Measurements from ENCODE around the gene POLR2H.

POLR2H gene

DNA sequence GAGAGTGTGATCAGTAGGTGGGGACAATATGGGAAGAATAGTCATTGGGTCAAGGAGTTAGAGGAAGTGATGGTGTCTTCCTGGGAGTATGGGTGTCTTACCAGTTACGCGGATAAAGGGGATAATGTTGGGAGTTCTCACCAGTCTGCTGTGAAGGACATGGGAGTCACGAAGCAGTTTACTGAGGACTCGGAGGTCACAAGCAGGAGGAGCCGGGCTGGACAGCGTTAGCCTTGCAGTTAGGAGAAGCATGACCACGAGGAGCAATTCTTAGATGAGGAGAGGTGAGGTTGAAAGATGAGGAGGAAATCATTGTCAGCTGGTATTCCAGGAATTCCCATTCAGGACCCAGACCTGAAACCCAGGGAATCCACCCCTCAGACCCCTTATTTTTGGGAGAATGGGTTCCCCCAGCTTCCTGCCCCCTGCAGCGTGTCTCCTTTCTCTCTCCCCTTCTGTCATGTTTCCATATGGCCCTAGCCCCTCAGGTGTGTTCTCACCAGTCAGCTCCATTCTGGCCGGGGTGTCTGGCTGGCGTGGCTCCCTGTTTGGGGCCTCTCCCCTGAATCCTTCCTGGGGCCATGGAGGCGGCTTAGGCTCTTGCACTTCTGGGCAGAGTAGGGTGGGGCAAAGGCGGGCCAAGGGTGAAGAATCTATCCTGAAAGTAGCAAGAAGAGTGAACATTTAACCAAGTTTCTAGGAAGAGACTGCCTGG is 14.4 kb downstream of the POLR2H start:
- no peak for DNase-seq

DNA sequence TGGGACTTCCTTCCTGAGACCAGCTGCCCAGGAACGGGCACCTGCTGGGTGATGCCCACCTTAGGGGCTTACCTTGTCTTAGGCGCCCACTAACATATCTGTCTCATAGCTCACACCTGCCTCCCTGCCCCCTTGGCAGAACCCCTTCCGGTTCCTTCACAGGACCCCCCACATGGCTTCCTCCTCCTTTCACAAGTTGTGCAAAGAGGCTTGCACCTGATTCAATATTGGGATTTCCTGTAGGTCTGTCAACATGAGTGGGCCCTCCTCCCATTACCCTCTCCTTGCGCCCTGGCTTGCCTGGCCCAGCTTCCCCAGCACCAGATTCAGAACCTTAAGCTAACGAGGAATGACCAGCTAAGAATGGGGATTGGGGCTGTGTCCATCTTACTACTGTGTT is 15.9 kb downstream of the POLR2H start:
- no peak for DNase-seq

DNA sequence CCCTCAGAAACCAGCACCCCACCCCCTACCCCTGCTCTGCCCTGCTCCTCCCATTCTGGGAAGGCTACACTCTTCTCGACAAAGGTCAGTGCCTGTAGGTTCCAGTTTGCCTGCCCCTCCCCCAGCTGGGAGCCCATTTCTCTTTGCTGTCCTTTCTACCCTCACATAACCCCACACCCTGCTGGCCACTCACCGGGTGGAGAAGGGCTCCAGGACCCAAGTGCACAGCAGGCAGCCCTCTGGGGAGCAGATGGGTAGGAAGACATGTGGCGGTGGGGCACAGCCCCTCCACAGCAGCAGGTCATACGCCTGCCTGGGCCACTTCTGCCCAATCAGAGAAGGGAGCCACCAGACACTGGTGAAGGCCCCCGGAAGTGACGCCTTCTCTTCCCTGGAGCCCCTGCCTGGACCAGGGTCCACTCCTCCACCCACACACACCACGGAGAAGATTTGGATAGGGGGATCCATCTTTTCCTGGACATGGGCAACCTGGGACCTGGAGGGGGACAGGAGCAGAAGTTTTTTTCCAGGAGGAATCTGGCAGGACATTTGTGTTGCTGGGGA is 16.5 kb downstream of the POLR2H start, which contains the start of gene THPO:
TSS of gene THPO (minus strand) at position 326 of the 564 bp plus-strand sequence. CDS start 1,948 bp downstream, outside the sequence.
- no peak for DNase-seq

DNA sequence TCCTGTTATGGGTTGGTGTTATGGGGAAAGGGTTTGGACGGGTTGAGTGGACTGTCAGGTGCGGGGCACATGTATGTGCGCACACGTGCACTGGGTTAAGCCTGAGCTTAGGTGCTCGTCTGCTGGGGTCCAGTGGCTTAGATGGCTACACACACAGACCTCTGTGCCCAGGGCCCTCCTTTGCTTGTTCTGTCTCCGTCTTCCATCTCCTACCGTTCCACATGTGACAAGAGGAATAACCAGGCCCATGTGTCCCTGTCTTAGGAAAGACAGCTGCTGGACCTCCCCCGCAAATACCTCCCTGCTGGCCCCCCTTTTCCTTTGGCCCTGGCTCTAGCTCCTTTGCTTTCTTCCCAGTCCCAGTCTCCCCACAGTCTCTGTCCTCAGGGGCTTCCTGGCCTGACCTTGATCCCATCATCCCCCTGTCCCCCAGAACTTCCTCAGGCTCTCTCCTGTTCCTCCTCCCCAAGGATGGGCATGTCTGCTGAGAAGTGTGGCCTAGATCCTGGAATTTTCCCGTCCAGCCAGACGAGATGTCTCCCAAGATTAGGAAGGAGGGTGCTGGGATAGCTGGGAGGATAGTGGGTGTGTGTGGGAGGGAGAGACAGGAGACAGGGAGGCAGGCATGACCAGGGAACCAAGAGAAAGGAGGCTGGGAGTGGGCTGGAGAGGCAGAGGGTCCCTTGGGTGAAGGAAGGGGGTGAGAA is 17.3 kb downstream of the POLR2H start:
- no peak for DNase-seq

DNA sequence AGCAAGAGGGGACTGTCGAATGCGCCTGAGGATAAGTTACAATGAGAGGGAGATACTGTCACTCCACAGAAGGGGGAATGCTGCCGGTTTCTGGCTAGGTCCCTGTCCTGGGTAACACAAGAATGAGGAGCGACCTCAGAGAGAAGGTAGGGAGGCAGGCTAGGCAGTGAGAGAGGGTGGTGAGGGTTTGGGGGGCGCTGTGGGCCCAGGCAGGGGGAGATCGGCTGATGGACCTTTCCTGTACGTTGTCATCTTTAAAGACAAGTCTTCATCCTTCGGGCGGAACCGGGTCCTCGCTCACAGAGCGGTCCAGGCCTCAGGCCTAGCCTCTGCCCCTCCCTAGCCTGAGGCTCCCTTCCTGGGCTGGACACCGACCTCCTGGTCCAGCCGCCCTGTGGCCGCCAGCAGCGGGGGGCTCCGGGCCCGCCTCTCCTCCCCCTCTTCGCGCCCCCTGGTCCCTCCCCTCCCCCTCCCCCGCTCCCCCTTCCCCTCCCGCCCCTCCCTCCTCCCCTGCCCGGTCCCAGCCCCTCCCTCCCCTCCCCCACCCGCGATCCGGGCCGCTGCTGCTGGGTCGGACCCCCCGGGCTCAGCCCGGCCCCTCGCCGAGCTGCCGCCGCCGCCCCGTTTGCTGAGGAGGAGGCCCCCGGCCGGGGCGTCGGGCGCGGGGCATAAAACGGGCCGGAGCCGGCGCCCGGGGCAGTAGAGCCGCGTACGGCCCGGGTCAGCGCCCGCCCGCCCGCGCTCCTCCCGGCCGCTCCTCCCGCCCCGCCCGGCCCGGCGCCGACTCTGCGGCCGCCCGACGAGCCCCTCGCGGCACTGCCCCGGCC is 18.1 kb downstream of the POLR2H start, which contains the start of gene CHRD:
TSS of gene CHRD (plus strand) at position 697 of the 827 bp plus-strand sequence. CDS start 265 bp downstream, outside the sequence.
- no peak for DNase-seq

DNA sequence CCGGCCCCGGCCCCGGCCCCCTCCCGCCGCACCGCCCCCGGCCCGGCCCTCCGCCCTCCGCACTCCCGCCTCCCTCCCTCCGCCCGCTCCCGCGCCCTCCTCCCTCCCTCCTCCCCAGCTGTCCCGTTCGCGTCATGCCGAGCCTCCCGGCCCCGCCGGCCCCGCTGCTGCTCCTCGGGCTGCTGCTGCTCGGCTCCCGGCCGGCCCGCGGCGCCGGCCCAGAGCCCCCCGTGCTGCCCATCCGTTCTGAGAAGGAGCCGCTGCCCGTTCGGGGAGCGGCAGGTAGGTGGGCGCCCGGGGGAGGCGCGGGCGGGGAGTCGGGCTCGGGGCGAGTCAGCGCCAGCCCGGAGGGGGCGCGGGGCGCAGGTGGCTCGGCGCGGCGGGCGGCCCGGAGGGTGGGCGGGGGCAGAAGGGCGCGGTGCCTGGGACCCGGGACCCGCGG is 18.7 kb downstream of the POLR2H start:
- no peak for DNase-seq

DNA sequence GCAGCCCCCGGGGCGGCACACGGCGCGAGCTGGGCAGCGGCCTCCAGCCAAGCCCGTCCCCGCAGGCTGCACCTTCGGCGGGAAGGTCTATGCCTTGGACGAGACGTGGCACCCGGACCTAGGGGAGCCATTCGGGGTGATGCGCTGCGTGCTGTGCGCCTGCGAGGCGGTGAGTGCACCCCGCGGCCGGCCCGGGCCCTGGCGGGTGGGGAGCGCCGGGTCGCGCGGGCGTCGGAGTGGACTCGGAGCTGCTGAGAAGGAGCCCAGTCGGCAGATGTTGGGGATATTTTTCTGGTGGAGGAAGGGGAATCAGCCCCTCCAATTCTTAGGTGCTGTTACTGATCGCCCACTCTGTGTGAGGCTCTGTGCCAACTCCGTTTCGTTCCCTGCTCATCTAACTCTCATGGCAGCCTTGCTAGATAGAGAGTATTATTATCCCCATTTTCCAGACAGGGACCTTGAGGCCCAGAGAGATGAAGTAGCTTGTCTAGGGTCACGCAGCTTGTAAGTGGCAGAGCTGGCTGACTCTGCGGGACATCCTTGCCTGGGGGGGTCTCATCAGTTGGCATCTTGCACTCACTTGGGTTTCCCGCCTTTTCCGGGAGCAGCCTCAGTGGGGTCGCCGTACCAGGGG is 19.2 kb downstream of the POLR2H start:
- DNase-seq = no peak

DNA sequence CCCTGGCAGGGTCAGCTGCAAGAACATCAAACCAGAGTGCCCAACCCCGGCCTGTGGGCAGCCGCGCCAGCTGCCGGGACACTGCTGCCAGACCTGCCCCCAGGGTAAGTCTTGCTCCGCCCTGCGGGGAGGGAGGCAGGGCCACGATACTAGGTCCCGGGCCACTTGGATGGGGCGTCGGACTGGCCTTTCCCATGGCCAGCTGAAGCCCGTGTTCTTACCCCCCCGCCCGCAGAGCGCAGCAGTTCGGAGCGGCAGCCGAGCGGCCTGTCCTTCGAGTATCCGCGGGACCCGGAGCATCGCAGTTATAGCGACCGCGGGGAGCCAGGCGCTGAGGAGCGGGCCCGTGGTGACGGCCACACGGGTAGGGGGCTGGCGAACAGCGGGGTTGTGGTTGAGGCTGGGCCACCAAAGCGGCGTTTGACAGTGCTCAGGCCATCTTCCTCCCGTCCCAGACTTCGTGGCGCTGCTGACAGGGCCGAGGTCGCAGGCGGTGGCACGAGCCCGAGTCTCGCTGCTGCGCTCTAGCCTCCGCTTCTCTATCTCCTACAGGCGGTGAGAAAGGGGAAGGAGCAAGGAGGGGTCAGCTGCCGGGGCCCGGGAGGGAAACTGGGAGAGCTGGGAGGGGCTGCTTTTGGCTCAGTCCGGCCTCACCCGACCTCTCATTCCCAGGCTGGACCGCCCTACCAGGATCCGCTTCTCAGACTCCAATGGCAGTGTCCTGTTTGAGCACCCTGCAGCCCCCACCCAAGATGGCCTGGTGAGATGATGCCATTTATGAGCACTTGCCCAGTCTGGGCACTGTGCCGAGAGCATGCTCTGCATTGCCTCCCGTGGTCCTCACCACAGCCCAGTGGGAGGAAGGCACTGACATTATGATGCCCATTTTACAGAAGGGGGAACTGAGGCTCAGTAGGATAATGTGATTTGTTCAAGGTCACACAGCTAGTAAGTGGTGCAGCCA is 20.0 kb downstream of the POLR2H start:
- no peak for DNase-seq

DNA sequence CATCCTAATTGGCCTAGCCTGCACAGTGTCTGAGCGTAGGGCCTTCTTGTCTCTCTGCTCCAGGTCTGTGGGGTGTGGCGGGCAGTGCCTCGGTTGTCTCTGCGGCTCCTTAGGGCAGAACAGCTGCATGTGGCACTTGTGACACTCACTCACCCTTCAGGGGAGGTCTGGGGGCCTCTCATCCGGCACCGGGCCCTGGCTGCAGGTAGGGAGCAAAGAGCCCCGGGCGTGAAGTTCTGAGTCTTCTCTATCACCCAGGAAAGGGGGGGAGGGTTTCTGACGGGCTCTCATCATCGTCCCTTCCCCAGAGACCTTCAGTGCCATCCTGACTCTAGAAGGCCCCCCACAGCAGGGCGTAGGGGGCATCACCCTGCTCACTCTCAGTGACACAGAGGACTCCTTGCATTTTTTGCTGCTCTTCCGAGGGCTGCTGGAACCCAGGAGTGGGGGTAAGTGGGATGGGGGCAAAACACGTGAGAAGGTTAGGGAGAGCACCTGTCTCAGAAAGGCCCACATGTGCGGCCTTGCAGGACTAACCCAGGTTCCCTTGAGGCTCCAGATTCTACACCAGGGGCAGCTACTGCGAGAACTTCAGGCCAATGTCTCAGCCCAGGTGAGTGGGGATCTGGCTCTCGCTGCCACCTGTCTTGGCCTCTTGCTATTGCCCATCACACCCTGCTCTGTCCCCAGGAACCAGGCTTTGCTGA is 21.0 kb downstream of the POLR2H start:
- DNase-seq = no peak

DNA sequence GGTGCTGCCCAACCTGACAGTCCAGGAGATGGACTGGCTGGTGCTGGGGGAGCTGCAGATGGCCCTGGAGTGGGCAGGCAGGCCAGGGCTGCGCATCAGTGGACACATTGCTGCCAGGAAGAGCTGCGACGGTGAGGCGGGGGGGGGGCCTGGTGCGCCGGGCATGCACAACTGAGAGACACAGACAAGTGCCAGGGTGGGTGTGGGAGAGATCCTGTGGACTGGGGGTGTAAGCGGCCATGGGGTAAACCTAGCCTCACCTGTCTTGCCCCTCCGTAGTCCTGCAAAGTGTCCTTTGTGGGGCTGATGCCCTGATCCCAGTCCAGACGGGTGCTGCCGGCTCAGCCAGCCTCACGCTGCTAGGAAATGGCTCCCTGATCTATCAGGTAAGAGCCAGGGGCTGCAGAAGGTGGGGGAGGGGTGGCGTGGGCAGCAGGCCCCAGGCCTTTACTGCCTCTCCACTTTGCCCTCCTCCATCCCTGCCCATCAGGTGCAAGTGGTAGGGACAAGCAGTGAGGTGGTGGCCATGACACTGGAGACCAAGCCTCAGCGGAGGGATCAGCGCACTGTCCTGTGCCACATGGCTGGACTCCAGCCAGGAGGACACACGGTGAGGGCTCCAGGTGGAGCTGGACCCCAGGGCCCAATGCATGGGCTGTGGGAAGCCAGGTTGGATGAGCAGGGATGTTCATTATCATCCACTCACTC is 21.7 kb downstream of the POLR2H start:
- DNase-seq = no peak

DNA sequence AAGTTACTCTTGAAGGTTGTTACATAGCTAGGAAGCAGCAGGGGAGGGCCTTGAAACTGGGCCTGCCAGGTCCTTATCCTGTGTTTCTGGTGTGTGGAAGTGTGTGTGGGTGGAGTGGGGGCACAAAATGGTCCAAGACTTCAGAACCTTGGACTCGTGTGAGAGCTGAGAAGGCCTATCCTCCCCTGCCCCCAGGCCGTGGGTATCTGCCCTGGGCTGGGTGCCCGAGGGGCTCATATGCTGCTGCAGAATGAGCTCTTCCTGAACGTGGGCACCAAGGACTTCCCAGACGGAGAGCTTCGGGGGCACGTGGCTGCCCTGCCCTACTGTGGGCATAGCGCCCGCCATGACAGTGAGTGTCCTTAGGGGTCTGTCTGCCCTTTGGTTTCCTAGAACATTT is 22.8 kb downstream of the POLR2H start:
- no peak for DNase-seq

DNA sequence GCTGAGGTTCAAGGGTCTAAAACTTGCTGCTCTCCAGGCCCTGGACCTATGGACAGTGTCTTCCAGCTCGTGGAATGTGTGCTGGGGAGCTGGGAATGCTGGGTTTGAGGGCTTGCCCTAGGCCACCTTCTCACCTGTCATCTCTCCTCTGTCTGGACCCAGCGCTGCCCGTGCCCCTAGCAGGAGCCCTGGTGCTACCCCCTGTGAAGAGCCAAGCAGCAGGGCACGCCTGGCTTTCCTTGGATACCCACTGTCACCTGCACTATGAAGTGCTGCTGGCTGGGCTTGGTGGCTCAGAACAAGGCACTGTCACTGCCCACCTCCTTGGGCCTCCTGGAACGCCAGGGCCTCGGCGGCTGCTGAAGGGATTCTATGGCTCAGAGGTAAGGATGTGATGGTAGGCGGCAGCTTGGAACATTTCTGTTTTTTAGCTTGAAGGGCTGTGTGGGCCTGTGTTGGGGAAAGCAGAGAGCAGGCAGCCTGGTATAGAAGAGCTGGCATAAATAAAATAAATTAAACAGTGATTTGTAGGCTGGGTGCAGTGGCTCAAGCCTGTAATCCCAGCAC is 23.4 kb downstream of the POLR2H start:
- no peak for DNase-seq

DNA sequence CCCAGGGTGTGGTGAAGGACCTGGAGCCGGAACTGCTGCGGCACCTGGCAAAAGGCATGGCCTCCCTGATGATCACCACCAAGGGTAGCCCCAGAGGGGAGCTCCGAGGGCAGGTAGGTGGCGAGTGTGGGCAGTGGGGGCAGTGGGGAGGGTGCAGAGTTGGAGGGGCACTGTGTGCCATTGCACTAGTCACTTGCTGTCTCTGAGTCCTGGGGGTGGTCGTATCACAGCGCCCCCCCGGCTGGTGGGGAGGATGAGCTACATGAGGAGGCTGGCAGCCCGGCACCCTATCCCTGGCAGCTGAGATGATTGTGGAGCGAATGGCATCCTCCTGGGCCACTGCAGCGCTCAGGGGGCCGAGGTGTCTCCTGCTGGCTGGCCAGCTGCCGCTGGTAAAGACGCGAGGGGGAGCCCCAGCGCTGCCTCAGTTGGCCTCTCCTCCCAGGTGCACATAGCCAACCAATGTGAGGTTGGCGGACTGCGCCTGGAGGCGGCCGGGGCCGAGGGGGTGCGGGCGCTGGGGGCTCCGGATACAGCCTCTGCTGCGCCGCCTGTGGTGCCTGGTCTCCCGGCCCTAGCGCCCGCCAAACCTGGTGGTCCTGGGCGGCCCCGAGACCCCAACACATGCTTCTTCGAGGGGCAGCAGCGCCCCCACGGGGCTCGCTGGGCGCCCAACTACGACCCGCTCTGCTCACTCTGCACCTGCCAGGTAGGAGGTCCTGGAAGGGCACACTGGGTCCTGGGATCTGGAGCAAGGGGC is 24.7 kb downstream of the POLR2H start:
- no peak for DNase-seq

DNA sequence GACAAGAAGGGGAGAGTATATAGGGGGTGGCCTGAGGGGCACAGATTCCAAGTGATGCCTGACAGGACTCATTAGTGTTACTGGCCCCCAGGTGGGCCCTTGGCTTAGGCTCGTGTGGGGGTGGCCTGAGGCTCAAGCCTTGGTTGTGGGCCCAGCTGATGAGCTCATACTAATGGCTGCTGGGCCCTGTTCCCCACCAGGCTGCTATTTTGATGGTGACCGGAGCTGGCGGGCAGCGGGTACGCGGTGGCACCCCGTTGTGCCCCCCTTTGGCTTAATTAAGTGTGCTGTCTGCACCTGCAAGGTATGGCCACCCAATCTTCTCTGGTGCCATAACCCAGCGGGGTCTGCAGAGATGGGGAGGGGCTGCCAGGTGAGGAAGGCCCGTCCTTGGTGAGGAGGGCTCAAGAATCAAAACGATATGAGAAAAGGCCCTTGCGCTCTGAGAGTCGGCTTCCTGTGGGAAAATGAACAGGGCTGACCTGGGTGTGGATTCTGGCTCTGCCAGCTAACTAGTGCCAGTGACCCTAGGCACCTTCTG is 25.7 kb downstream of the POLR2H start:
- no peak for DNase-seq

DNA sequence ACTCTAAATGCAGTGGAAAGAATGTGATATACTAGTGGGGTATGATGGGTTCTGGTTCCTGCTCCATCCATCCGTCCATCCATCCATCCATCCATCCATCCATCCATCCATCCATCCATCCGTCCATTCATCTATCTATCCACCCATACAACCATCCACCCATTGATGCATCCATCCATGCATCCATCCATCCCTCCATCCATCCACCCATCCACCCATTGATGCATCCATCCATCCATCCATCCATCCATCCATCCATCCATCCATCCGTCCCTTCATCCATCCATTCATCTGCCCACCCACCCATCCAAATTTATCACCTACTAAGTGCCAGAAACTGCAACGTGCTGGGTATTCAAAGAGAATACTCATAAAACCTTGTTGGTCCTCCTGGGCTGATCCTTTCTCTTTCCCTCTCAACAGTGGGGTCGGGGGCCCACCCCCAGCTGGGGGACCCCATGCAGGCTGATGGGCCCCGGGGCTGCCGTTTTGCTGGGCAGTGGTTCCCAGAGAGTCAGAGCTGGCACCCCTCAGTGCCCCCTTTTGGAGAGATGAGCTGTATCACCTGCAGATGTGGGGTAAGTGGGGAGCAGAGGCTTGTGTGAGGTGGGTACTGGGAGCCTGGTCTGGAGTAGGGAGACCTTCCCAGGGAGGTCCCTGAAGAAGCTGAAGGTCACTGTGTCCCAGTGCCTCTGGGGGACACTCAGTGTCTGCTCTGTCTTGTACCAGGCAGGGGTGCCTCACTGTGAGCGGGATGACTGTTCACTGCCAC is 26.8 kb downstream of the POLR2H start:
- DNase-seq = no peak

DNA sequence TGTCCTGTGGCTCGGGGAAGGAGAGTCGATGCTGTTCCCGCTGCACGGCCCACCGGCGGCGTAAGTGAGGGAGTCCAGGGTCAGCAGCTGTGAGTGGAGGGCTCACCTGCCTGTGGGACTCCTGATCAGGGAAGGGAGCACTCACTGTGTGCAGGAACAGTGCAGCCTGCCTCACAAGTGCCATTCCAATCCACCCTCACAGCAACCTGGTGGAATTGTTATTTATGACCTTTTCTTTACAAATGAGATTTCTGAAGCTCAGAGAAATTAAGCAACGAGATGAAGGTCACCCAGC is 27.4 kb downstream of the POLR2H start:
- DNase-seq = no peak

DNA sequence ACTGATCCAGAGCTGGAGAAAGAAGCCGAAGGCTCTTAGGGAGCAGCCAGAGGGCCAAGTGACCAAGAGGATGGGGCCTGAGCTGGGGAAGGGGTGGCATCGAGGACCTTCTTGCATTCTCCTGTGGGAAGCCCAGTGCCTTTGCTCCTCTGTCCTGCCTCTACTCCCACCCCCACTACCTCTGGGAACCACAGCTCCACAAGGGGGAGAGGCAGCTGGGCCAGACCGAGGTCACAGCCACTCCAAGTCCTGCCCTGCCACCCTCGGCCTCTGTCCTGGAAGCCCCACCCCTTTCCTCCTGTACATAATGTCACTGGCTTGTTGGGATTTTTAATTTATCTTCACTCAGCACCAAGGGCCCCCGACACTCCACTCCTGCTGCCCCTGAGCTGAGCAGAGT is 27.9 kb downstream of the POLR2H start:
- DNase-seq = no peak

DNA sequence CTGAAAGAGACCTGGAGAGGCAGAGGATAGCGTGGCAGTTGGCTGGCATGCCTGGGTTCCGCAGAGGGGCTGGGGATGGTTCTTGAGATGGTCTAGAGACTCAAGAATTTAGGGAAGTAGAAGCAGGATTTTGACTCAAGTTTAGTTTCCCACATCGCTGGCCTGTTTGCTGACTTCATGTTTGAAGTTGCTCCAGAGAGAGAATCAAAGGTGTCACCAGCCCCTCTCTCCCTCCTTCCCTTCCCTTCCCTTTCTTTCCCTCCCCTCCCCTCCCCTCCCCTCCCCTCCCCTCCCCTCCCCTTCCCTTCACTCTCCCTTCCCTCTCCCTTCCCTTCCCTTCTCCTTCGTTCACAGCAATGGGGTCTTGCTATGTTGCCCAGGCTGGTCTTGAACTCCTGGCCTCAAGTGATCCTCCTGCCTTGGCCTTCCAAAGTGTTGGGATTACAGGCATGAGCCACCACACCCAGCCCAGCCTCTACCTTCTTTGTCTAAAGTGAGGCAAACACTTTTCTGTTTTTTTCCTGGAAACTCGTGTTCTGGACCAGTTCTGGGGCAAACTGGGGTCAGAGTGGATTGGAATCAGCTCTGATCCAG is 28.5 kb downstream of the POLR2H start:
- DNase-seq = no peak
